GM18508 (cell line): Measurements from ENCODE around the gene DLGAP1.

ENCODE experiments used
- ATAC-seq: cut with Tn5 transposase; IDR thresholded peaks from one replicate; pipeline ENCODE4 v1.9.1; 2021; ENCODE audit warnings: moderate number of reproducible peaks; ENCODE audit not compliant: insufficient read depth, unreplicated experiment

The DLGAP1 gene

GRCh38 chr18:4198956-4199355 lies 256.2 kb downstream of the DLGAP1 start:
- no peak for ATAC-seq

DNA sequence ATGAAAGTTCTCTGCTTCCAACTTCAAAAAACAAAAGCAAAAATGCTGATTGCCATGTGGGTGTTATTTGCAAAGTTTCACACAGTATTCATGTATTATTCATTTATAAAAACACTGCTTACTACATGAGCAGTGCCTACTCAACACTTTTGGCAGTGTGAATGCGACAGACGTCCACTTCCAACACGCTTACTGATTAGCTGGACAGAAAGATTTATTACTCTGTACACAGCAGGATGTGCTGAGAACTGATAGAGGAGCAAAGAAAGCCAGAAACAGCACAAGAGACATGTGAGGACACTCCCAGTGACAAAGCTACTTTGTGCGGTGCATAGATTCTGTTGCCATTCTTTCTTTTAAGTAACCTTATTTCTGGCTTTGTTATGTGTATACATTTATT lies 258.8 kb downstream of the DLGAP1 start:
- ATAC-seq: no peak

- ATAC-seq: no peak
These were observed 262.0 kb downstream of the DLGAP1 start for GRCh38 chr18:4193086-4193485.

GRCh38 chr18:4181882-4182568 lies 273.1 kb downstream of the DLGAP1 start:
- no peak for ATAC-seq

DNA sequence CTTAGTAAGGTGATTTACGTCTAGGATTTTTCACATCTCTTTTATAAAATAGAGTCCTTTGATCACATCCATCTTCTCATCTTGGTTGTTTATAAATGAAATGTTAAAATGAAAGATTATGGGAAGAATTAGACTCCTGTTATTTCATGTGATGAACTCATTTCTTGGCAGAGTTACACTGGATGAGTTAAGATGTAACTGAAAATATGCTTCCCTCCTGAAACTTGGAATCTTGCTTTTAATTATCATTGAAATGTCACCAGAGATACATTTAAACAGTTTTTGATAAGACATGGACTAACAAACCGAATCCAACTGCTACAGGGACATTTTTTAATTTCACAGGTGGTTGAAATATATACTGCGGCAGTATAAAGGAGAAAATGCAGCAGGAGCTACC lies 274.0 kb downstream of the DLGAP1 start:
- no peak for ATAC-seq

DNA sequence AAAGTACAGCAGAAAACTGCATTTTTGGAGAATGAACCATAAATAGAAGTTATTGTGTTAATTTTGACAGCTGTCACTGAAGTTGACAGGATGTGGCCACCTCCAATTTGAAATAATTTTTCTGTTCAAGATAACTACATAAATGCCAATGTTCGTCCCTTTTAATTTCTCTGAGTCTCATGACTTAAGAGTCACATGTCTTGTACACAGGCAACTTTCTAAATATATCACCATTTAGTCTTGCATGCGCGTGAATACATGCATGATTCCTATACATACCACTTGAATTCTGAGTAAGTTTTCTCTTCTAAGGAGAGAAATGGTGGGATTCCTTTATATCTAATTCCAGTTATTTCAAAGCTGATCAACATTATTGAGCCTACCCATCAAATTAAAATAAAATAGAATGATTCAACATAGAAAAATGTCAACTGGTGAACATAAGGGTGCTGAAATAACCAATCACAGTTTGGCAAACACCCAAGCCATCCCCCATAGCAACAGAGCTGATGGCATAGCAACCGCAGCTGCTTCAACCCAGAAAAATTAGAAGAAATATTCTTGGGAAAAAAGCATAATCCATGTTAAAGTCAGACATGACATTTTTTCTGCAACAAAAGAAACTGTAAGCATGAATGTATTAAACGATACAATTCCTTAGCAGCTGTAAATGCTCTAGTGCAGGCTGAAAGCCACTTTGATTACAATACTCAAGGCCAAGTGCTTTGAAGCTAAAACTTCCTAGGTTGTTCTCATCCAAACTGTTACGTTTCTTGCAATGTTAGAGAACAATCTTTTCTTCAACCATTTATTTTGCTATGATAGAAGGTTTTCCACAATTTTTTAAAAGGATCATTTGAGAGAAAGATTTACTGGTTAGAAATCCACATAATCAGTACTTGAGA lies 282.7 kb downstream of the DLGAP1 start:
- ATAC-seq: no peak

DNA sequence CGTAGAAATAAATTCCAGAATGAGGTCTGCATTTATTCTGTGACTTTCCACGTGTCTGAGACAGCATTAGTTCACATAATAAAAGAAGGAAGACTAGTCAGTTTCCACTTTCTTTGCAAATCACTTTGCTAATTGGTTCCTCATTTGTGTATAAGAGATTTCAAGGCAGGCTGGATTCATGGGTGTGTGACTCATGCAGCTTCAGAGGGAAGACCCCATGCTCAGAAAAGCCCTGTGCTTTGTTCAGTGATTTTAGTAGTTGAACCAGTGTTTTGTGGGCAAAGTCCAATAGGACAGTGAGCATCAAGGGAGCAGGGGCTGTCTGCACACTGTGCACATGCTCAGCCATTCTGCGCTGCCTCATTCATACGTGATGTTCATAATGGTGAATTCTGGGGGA lies 297.8 kb downstream of the DLGAP1 start:
- ATAC-seq: no peak

- no peak for ATAC-seq
These were observed 308.3 kb downstream of the DLGAP1 start for GRCh38 chr18:4146797-4147196.

- no peak for ATAC-seq
These were observed 310.9 kb downstream of the DLGAP1 start for GRCh38 chr18:4144201-4144600.

DNA sequence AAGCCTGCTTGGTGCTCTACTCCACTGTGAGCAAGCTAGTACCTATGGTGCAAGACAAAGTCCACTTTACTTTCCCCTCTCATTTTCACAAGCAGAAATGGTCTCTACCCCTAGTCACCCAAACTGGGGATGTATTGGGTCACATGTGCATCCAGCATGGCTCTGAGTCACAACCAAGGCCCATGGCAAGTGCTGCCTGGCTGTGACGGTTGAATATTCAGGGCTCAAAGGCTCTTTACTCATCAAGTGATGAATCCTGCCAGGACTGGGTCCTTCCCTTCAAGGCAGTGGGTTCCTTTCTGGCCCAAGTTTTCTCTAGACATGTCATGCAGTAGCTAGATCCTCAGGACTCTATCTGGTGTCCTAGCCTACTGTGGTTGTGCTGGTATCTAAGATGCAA lies 311.5 kb downstream of the DLGAP1 start:
- no peak for ATAC-seq

GRCh38 chr18:4142876-4143275 lies 312.2 kb downstream of the DLGAP1 start:
- no peak for ATAC-seq

DNA sequence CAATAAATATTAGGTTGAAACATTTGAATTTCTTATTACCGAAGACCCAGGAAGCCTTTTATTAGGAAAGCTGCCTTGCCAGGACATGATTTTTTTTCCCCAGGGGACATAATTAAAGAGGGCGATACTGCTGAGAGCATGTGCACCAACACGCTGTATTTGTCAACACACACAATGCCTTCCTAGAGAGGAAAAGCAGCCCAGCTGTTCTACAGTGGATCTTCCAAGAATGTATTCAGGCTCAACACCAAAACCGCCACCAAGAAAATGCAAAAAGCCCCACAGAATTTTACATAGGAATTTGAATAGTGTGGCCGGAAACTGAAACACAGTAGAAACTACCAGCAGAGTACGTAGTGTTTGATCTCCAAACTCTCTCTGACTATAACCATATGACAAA lies 320.4 kb downstream of the DLGAP1 start:
- ATAC-seq: no peak

- no peak for ATAC-seq
These were observed 324.1 kb downstream of the DLGAP1 start for GRCh38 chr18:4130734-4131719.

- no peak for ATAC-seq
These were observed 328.2 kb downstream of the DLGAP1 start for GRCh38 chr18:4126939-4127338.

DNA sequence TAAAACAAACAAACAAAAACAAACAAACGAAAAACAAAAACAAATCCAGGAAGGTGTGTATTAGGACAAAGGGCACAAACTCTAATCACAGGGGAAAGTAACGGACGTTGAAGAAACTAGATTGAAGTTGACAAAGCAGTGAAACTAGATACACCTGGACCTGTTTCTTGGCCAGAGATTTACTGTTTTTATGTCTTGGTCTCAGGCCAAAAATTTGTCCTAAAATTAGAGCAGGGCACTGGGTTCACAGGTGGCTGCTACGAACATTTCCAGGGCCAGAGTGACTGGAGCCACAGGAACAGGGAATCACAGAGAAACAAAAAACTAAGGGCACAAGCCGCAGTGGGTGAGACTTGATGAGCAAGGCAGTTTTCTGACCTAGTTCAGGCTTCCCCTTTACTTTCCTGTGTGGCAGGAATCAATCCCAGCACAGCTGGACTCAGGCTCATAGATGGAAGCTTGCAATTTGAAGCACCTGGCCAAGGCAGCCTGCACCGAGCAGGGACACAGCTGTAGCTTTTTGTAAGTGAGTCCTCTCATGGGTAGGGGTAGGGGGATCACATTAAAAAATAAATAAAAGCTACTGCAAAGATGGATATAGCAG lies 329.4 kb downstream of the DLGAP1 start:
- no peak for ATAC-seq

GRCh38 chr18:4125224-4125623 lies 329.9 kb downstream of the DLGAP1 start:
- ATAC-seq: no peak

- no peak for ATAC-seq
These were observed 335.3 kb downstream of the DLGAP1 start for GRCh38 chr18:4119813-4120212.

DNA sequence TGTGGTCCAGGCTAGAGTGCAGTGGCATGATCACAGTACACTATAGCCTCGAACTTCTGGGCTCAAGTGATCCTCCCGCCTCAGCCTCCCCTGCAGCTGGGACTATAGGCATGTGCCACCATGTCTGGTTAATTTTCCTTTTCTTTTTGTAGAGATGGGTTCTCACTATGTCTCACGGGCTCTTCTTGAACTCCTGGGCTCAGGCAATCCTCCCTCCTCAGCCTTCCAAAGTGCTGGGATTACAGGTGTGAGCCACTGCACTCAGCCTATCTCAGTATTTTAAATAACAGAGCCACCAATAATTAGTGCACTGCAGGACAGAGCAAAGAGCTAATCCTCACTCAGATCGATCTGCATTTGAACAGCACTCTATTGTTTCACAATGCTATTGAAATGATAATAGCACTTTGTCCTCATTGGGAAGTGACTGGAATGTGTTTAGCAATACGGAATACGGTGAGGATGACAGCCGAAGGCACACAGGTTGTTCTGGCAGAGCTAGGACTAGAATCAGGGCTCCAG lies 335.9 kb downstream of the DLGAP1 start:
- ATAC-seq: no peak

DNA sequence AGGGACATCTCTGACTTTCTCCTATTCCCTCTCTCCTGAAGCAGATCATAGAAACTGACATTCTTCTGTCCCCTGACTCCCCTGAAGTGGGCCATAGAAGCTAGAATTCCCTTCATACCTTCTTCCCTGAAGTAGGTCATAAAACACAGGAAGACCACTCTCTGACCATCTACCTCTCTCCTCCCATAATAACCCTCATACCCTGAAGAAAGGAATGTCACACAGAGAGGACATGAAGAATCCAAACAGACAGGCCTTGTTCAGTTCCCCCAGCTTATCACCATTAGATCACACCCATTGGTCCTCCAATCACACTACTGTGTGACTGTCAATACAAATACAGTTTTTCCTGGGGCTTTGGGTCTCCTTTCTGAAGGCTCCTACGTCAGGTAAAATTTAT lies 347.1 kb downstream of the DLGAP1 start:
- ATAC-seq: no peak

GRCh38 chr18:4107049-4107467 lies 348.0 kb downstream of the DLGAP1 start:
- ATAC-seq: no peak
